ENCODE data around the gene FAM83F. TPM values are rescaled to one million over a fixed set of nuclear protein-coding genes. Genes with fewer than 3 reads are reported as not detected.
A peak's percentile ranks its signal among the peaks of the same experiment; 100 is the strongest.

The FAM83F gene
- polyA plus RNA-seq, 2 of the 4 experiments (the other 2 are of a cell fraction) = not detected

DNA sequence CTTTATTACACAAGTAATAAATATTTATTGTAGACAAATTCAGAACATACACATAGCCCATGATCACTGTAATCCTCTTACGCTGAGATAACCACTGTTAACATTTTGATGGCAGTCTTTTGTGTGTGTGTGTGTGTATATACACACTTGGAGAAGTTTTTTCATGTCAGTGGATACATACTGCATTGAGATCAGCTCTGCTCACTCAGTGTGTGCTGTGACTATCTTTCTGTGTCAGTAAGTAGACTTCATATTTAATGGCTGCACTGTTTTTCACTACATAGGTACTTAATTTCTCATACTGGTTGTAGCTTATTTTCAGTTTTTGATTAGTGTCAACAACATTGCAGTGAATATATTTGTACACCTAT is 82.9 kb downstream of the FAM83F start:
- H3K4me2 ChIP-seq = peak overlapping the region; percentile 43
- ChIA-PET CTCF (interaction anchor here (0.6 to 0.9 kb wide), 2 partner anchors 10 to 11 kb away, joined by 3 to 6 read pairs; no protein-coding TSS in a partner anchor), POLR2A (interaction anchor here (1.3 kb wide), 1 partner anchor 34 kb away, joined by 4 read pairs; no protein-coding TSS in a partner anchor)
- ATAC-seq (no peak), FAIRE-seq (no peak), DNase-seq (ENCODE audit: low read depth in 1 of 2, low spot score in 1 of 2) (no peak)
- peaks cover 8% of the 10 kb centered on the region; the same call in 2 of the 3 replicates for H3K4me1 ChIP-seq
- TF ChIP-seq BHLHE40 (IDR thresholded peaks at IDR 0.05; ENCODE audit: low read depth, low read length) = no peak
- TF ChIP-seq EHMT2 (IDR thresholded peaks at IDR 0.05; ENCODE audit: low read depth) = no peak
- no peak for TF ChIP-seq SMC3 (IDR thresholded peaks at IDR 0.05)
- no peak for TF ChIP-seq CBX2 (IDR thresholded peaks at IDR 0.05; ENCODE audit: borderline replicate concordance, low read depth)
- TF ChIP-seq ZNF302 (CRISPR knock-in tag; IDR thresholded peaks at IDR 0.05) = no peak
- TF ChIP-seq HOXB13 (CRISPR knock-in tag; IDR thresholded peaks at IDR 0.05; ENCODE audit: low read depth) = no peak
- TF ChIP-seq HDAC2 (IDR thresholded peaks at IDR 0.05) = no peak
- WGBS (ENCODE audit: missing lambda C conversion rate) = 77% methylated on average over 1 of the region's 1 CpG
- H3K9me3 ChIP-seq = no peaks in the 10 kb centered on the region
- H3K27ac ChIP-seq = no peak overlapping the region
- no peak overlapping the region for H3K4me3 ChIP-seq

- peaks cover 8% of the 10 kb centered on the region; the same call in 2 of the 3 replicates for H3K4me1 ChIP-seq
- no peak for TF ChIP-seq EHF (CRISPR knock-in tag; IDR thresholded peaks at IDR 0.05)
- no peak for TF ChIP-seq JUNB (IDR thresholded peaks at IDR 0.05)
- no peak for TF ChIP-seq RARB (CRISPR knock-in tag; IDR thresholded peaks at IDR 0.05)
- TF ChIP-seq TFCP2L1 (CRISPR knock-in tag; IDR thresholded peaks at IDR 0.05) = no peak
- TF ChIP-seq MYC (IDR thresholded peaks at IDR 0.05; ENCODE audit: borderline replicate concordance, low read length) = no peak
- no peak for TF ChIP-seq PHF8 (IDR thresholded peaks at IDR 0.05; ENCODE audit: borderline replicate concordance, low read depth)
- TF ChIP-seq ZFP36 (IDR thresholded peaks at IDR 0.05; ENCODE audit: borderline replicate concordance, partially characterized antibody) = no peak
- TF ChIP-seq FOSL2 (IDR thresholded peaks at IDR 0.05) = no peak
- TF ChIP-seq FOSL2 (CRISPR knock-in tag; IDR thresholded peaks at IDR 0.05) = no peak
- no peak for TF ChIP-seq FOXS1 (CRISPR knock-in tag; IDR thresholded peaks at IDR 0.05)
- POLR2A ChIA-PET = no interaction called here
- ATAC-seq (no peak), DNase-seq (ENCODE audit: low read depth in 1 of 2, low spot score in 1 of 2) (no peak), FAIRE-seq (no peak)
- H3K27ac ChIP-seq = no peak overlapping the region
- no peaks in the 10 kb centered on the region for H3K9me3 ChIP-seq
- H3K4me2 ChIP-seq = no peak overlapping the region
- H3K4me3 ChIP-seq = no peak overlapping the region
- 89% methylated on average over 5 of the region's 5 CpGs for WGBS (ENCODE audit: missing lambda C conversion rate)
- CTCF ChIA-PET = no interaction called here
Observed at GRCh38 chr22:40081662-40082061, 86.9 kb downstream of the FAM83F start.

- no peak overlapping the region for H3K4me2 ChIP-seq
- no peak overlapping the region for H3K4me3 ChIP-seq
- peaks cover 5% of the 10 kb centered on the region; the same call in 2 of the 3 replicates for H3K4me1 ChIP-seq
- ATAC-seq = no peak
- no peak for TF ChIP-seq HOXA7 (CRISPR knock-in tag; IDR thresholded peaks at IDR 0.05)
- no peak for TF ChIP-seq HMGXB4 (CRISPR knock-in tag; IDR thresholded peaks at IDR 0.05; ENCODE audit: borderline replicate concordance)
- TF ChIP-seq, protein P1, sequence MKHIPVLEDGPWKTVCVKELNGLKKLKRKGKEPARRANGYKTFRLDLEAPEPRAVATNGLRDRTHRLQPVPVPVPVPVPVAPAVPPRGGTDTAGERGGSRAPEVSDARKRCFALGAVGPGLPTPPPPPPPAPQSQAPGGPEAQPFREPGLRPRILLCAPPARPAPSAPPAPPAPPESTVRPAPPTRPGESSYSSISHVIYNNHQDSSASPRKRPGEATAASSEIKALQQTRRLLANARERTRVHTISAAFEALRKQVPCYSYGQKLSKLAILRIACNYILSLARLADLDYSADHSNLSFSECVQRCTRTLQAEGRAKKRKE (CRISPR knock-in tag; IDR thresholded peaks at IDR 0.05; ENCODE audit: low read depth) = no peak
- TF ChIP-seq SMC3 (IDR thresholded peaks at IDR 0.05) = no peak
- TF ChIP-seq, protein P2, sequence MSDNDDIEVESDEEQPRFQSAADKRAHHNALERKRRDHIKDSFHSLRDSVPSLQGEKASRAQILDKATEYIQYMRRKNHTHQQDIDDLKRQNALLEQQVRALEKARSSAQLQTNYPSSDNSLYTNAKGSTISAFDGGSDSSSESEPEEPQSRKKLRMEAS (IDR thresholded peaks at IDR 0.05) = no peak
- TF ChIP-seq BCL3 (IDR thresholded peaks at IDR 0.05) = no peak
- TF ChIP-seq HOXB13 (CRISPR knock-in tag; IDR thresholded peaks at IDR 0.05; ENCODE audit: low read depth) = no peak
- no peak for TF ChIP-seq FOSL2 (IDR thresholded peaks at IDR 0.05)
- TF ChIP-seq FOSL2 (CRISPR knock-in tag; IDR thresholded peaks at IDR 0.05) = no peak
- no peak for TF ChIP-seq ZNF302 (CRISPR knock-in tag; IDR thresholded peaks at IDR 0.05)
- TF ChIP-seq EHMT2 (IDR thresholded peaks at IDR 0.05; ENCODE audit: low read depth) = no peak
- TF ChIP-seq PBX3 (IDR thresholded peaks at IDR 0.05) = no peak
- 96% methylated on average over 1 of the region's 1 CpG for WGBS (ENCODE audit: missing lambda C conversion rate)
- FAIRE-seq = no peak
- H3K27ac ChIP-seq = no peak overlapping the region
- POLR2A ChIA-PET = no interaction called here
- CTCF ChIA-PET = no interaction called here
- H3K9me3 ChIP-seq = no peaks in the 10 kb centered on the region
- DNase-seq (ENCODE audit: low read depth in 1 of 2, low spot score in 1 of 2) = no peak
Observed at GRCh38 chr22:40082184-40082583, 87.4 kb downstream of the FAM83F start.
